GM18507 (cell line): ENCODE measurements around the gene IL11.
"Not testable (repeated sequence)": the region's sequence is repeated elsewhere in the genome, so short reads cannot be mapped to it uniquely, and the experiment has no call there.

Source experiments
- DNase-seq: peaks from one replicate; pipeline ENCODE4 v3.0.0; 2011; ENCODE audit warnings: low read depth; ENCODE audit not compliant: insufficient read length; ENCODE audit errors: extremely low spot score
- FAIRE-seq: peaks from 2 replicates; lab custom pipeline; 2011; peaks lifted over from hg19 to GRCh38; lab: Jason Lieb, UNC

IL11 gene

DNA sequence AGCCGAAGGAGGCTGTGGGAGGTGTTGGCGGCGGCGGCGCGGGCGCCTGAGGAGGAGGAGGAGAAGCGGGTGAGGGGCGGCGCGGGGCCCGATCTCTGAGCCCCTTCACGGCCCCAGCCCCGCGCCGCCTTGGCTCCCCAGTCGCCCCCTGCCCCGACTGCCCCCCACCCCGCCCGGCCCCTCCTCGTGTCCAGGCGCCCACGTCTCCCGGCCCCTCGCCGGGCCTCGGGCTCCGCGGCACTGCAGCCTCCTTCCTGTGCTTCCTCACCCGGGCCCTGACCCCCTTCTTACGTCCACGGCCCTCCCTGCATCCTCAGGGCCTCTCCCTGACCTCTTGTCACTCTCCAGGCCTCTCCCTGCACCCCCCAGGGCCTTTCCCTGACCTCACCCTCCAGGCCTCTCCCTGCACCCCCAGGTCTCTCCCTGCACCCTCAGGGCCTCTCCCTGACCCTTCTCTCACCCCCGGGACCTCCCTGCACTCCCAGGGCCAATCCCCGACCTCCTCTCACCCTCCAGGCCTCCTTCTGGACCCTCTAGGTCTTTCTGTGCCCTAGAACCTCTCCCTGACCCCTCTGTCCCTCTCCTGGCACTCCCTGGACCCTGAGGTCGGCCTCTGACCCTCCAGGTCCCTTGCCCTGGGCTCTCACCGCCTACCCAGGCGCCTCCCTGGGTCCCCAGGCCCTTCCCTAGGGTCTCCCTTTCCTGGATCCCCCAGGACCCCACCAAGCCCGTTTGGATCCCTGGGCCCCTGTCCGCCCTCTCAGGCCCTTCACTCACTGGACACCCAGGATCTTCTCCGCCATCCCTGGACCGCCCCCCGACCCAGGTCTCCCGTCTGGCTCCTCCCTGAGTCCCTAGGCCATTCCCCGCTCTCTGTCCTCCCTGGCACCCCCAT is 30.1 kb downstream of the IL11 start:
- DNase-seq = no peak
- FAIRE-seq = no peak

DNA sequence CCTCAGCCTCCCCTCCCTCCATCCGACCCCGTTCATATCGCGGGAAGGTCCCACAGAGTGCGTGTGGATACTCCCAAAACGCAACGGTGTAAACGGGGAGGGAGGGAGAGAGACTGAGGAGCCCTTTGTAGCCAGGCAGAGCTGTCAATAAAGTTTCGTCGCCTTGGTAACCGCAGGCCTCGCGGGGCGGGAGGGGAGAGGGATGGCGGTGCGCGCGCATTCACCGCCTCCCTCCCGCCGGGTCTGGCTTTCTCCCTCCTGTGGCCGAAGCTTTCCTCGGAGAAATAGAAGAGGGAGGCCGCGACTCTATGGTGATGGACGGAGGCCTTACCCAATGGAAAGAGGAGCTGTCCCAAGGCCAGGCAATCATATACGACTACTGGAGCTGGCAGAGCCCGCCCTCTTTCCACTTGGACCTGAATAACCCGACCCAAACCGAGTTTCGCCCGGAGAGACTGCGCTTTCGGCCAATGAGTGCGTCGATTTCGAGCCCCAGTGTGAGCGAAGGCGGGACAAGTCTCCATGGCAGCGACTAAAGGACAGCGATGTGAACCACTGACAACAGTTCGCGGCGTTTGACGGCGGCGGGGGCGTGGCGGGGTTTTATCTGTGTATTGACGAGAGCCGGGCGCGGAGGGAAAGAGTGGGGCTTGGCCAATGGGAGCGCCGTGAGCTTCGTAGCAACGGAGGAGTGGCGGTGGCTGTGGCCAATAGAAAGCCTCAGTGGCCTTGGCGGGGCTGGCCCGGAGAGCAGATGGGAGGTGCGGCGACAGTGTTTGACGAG is 31.0 kb downstream of the IL11 start, which contains the start of gene KMT5C:
Gene KMT5C, plus strand, starts transcription at position 772 of the 784 bp plus-strand sequence. CDS start 2,061 bp downstream, outside the sequence.
- peak; percentile 100 for FAIRE-seq
- DNase-seq = peak; percentile 98

DNA sequence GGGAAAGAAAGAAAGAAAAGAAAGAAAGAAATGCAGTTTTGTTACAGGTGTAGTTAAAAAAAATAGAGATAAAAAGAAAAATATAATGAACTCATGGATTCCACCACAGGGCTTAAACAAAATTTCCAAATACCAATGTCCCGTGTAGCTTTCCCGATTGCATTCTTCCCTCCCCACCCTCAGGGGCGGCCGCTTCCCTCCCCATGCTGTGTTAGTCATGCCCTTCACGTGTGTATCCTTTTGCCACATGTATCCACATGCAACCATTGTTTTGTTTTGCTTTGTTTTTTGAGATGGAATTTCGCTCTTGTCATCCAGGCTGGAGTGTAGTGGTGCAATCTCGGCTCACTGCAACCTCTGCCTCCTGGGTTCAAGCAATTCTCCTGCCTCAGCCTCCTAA is 34.2 kb downstream of the IL11 start:
- DNase-seq (no peak), FAIRE-seq (no peak)

DNA sequence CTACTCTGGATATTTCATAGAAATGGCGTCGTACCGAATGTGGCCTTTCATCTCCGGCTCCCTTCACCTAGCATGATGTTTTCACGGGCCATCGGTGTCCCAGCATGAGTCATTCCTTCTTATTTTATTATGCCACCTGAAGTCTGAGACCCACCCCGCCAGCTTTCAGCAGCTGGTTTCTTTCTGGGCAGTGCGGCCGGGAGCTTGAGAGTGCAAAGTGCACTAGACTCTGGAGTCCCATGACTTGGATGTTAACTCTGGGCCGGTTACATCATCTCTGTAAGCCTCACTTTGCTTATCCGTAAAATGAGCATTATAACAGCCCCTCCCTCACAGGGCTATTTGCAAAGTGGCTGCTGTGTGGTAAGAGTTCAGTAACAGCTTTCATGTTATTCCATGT is 36.4 kb downstream of the IL11 start:
- FAIRE-seq (no peak), DNase-seq (no peak)

DNA sequence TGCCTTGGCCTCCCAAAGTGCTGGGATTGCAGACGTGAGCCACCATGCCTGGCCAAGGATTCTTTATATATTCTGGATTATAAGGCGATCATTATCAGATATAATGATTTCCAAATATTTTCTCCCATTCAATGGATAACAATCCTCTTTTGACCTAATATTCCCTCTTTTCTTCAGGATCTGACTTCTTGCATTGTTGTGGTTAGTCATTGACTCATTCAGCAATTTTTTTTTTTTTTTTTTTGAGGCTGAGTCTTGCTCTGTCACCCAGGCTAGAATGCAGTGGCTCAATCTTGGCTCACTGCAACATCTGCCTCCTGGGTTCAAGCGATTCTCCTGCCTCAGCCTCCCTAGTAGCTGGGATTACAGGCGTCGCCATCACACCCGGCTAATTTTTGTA is 40.5 kb downstream of the IL11 start:
- DNase-seq, FAIRE-seq: not testable (repeated sequence)

DNA sequence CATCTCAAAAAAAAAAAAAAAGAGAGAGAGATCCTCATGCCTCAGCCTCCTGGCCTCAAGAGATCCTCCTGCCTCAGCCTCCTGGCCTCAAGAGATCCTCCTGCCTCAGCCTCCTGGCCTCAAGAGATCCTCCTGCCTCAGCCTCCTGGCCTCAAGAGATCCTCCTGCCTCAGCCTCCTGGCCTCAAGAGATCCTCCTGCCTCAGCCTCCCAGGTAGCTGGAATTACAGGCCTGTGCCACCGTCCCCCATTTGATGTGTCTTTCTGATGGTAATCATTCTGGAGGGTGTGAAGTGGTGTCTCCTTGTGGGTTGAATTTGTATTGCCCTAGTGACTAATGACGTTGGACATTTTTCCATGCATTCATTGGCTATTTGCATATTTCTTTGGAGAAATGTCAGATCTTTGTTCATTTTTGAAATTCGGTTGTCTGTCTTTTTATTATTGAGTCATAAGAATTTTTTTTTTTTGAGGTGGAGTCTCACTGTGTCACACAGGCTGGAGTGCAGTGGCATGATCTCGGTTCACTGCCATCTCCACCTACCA is 41.4 kb downstream of the IL11 start:
- not testable (repeated sequence) for FAIRE-seq, DNase-seq

DNA sequence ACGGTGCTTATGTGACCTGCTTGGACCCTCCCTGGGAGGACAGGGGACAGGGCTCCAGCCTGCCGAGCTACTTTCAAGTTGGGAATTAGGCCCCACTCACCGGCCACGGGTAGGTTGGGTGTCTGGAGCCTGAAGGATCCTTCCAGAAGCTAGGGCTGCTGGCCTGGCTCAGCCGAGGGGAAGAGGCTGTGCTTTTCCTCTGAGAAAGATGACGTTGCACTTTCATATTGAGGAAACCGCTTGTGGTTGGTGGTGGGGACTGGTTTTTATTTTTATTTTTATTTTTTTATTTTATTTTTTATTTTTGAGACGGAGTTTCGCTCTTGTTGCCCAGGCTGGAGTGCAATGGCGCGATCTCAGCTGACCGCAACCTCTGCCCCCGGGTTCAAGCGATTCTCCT is 45.1 kb downstream of the IL11 start, which contains the start of gene TMEM150B:
Gene TMEM150B, minus strand, starts transcription at position 170 of the 400 bp plus-strand sequence. CDS start 4,305 bp downstream, outside the sequence.
- FAIRE-seq (no peak), DNase-seq (no peak)

DNA sequence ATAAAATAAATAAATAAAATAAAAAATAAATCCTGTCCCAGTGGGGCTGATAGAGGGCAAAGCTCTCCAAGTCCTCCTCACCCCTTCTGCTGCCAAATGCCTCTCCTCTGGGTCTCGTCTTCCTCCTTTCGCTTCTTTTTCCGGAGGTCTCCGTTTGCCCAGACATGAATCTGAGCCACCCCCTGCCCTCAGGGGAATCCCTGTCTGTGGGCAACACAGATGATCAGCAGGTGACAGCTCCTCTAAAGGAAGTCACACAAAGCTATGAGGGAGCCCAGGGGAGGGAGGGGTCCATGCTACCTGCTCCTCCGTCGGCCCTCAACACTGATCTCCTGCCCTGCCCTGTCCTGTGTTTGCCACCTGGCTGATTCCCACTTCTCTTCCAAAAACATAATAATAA is 45.6 kb downstream of the IL11 start:
- DNase-seq (no peak), FAIRE-seq (no peak)

DNA sequence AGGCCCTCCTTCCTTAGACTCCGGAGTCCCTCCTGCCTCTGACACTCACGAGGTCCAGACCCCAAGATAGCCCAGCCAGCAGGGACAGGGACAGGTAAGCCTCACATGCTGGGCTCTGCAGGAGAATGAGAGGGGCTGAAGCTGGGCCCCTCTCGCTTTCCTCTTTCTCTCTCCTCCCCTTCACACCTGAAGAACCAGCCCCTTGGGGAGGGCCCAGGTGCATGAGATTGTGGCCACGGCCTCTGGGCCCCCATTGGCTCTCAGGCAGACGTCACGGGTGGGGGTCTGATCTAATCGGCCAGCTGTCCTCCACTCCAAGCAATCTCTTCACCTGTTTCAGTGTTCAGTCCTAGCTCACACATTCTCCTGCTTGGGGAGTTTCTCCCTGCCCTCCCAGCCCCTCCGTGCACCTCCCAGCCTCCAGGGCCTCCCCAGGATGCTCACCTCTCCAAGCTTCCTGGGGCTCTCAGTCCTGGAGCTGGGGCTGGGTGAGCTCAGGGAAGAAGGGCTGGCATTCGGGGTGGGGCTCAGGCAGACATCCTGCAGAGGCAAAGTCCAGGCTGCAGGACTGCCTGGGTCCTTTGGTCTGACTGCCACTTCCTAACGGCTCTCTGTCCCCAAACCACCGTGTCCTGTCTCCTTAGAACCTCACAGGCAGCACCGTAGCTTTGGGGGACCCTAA is 47.9 kb downstream of the IL11 start:
- DNase-seq = no peak
- FAIRE-seq = no peak

DNA sequence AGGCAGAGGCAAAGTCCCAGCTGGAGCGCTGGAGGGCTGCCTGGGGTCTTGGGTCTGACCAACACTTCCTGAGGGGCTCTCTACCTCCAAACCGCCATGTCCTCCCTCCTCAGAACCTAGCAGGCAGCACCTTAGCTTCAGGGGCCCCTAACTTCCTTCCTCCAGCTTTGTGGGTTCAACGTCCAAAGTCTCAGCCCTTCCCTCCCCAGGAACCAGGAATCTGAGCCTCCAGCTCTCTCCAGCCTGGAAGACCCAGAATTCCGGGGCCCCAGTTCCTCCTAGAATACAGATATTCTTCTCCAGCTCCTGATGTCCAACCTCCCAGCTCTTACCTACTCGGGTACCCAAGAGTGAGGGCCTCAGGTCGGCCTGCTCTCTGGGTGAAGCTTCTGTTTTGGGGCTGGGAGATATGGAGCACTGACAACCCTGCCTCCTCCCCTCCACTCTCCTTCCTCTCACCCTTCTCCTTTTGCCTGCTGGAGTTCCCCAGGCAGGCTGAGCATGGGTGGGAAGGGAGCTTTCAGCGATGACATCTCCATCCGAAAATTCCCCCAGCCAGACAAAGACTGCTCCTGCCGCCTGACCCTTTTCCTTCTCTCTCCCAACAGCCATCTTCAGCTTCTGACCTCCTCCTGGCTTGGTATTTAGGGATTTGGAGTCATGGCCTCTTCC is 48.7 kb downstream of the IL11 start:
- FAIRE-seq = no peak

DNA sequence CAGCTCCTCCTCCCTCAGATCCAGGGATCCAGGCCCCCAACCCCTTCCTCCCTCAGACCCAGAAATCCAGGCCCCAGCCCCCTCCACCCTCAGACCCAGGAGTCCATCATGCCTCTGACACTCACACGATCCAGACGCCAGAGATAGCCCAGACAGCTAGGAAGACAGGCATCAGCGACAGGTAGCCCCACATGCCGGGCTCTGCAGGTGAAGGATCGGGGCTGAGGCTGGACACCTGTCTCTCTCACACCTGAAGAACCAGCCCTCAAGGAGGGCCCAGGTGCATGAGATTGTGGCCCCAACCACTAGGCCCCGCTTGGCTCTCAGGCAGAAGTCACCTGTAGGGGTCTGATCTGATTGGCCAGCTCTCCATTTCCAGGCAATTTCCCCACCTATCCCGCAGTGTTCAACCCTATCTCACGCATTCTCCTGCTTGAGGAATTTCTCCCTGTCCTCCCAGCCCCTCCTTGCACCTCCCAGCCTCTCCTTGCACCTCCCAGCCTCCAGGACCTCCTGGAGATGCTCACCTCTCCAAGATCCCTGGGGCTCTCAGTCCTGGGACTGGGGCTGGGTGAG is 49.3 kb downstream of the IL11 start:
- DNase-seq (no peak), FAIRE-seq (no peak)

More for the DNA sequence above, 48.7 kb downstream of the IL11 start:
- DNase-seq = no peak

DNA sequence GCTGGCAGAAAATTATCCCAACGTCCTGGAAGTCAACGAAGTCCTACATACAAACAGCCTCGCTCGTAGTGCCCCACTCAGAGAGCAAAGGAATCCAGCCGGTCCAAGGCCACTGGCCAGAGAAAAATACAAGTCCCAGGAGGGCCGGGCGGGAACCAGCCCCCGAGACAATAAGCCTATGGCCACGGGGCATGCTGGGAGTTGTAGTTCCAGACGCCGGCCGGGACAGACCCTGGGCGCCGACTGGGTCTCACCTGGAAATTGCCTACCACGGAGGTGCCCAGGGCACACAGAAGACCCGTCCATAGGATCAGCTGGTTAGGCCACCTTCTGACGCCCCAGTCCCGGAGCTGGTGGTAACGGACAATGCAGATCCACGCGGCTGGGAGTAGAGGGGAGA is 50.5 kb downstream of the IL11 start:
- DNase-seq (no peak), FAIRE-seq (no peak)

DNA sequence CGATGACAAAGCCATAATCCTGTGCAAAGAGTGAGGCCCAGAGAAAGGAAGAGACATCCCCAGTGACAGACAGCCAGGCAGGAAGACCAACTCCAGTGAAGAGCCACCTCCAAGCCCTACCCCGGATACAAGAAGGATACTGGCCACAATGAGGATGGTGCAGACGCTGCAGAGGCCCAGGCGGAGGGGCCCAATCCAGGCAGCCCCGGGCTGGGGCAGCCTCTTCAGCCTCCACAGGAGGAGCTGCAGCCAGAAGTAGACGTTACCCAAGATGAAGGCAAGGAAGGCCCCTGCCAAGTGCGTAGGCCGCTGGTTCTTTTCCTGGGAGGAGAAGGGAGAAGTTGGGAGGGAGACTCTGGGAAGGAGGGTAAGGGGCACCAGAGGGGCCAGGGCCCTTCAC is 53.6 kb downstream of the IL11 start:
- no peak for FAIRE-seq

DNA sequence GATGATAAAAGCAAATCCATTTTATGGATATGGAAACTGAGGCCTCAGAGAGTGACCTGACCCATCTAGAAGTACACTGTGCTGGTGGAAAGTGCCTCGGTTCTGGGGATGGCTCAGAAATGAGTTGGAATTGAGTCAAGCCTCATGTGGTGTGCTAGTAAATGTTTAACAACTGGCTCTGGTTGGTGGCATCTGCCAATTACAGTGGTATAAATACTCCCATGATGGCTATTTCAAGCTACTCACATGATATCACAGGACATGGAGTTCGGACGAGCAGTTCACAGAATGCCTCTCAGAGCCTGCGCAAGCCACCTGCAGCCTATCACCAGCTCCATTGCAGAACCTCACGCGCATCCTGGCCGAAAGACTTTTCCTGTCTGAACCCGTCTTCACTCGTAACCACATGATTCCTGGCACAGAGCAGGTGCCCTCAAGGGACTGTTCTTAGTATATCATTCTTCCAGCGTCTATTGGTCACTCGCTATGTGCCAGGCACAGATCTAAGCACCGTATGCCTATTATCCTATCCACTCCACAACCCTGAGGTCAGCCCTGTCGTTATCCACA is 54.2 kb downstream of the IL11 start:
- DNase-seq = no peak
- FAIRE-seq = no peak

More for the DNA sequence above, 53.6 kb downstream of the IL11 start:
- DNase-seq = no peak

DNA sequence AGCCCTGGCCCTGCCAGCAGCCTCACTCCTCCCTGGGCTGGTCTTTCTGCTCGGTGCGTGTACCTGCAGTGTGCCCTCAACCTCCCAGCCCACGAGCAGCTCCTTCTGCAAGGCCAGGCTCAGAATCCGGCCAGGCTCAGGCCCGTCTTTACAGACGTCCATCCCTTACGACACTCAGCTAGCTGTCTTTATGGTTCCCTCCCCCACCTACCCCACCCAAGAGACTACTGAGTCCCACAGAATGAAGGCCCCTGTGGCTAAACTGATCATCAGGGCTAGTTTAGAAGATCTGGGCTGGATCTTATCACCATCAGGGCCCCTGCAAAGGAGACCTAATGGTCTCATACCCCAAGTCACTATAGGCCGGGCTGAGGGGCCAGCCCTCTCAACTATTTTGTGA is 55.9 kb downstream of the IL11 start:
- no peak for DNase-seq

More for the DNA sequence above, 55.9 kb downstream of the IL11 start:
- no peak for FAIRE-seq
